WTC11 (cell line): Measurements from ENCODE around the gene TMA7. TPM values are rescaled to one million over a fixed set of nuclear protein-coding genes. Genes with fewer than 3 reads are reported as not detected.
A peak's percentile ranks its signal among the peaks of the same experiment; 100 is the strongest.

Experiments used
- ATAC-seq: fragments of 200-7000 bp; cut with Tn5 transposase; 2 replicates; pipeline ENCODE4 v1.10.0; 2021; ENCODE audit warnings: mild to moderate bottlenecking, moderate library complexity
- CTCF ChIA-PET: fragments of 300-600 bp; sonication (Branson Sonifier 250); formaldehyde crosslinking; loops from one replicate; lab custom pipeline; 2021; ENCODE audit warnings: antibody characterized with exemption; lab: Charles Lee
- POLR2A ChIA-PET: fragments of 350-600 bp; sonication (Branson Sonifier 250); formaldehyde crosslinking; loops from one replicate; lab custom pipeline; 2021; ENCODE audit warnings: antibody characterized with exemption; lab: Charles Lee
- DNase-seq: peaks from one replicate; pipeline ENCODE4 v3.0.0; 2021; ENCODE audit warnings: low spot score
- H3K27ac Mint-ChIP-seq: 2 replicates; pipeline ENCODE4 v1.8.0; 2021; ENCODE audit warnings: mixed read lengths
- H3K27me3 Mint-ChIP-seq: 2 replicates; pipeline ENCODE4 v1.8.0; 2021; ENCODE audit warnings: low read depth, mild to moderate bottlenecking, moderate library complexity, mixed read lengths
- H3K36me3 Mint-ChIP-seq: 2 replicates; pipeline ENCODE4 v1.8.0; 2021; ENCODE audit warnings: mixed read lengths
- H3K4me1 Mint-ChIP-seq: 2 replicates; pipeline ENCODE4 v1.8.0; 2022; ENCODE audit warnings: mixed read lengths
- H3K4me3 Mint-ChIP-seq: 2 replicates; pipeline ENCODE4 v1.8.0; 2021; ENCODE audit warnings: mild to moderate bottlenecking, moderate library complexity, mixed read lengths
- H3K9me3 Mint-ChIP-seq: 2 replicates; pipeline ENCODE4 v1.8.0; 2021; ENCODE audit warnings: mixed read lengths
- AR ChIP-seq: fragments of 250-450 bp; sonication (Bioruptor Pico); IDR thresholded peaks from 2 replicates; pipeline ENCODE4 v1.9.0; 2021; ENCODE audit warnings: mild to moderate bottlenecking
- CBFB ChIP-seq: sonication (generic); formaldehyde crosslinking; IDR thresholded peaks from 2 replicates; pipeline ENCODE4 v1.8.1; 2022; ENCODE audit warnings: mild to moderate bottlenecking, low read depth, missing genetic modification reagents
- HMGA2 ChIP-seq: fragments of 250-450 bp; sonication (Bioruptor Pico); IDR thresholded peaks from 2 replicates; pipeline ENCODE4 v1.4.0; 2021; ENCODE audit warnings: mild to moderate bottlenecking, moderate library complexity
- MLX ChIP-seq: sonication (generic); formaldehyde crosslinking; IDR thresholded peaks from 2 replicates; pipeline ENCODE4 v1.8.1; 2023; ENCODE audit warnings: mild to moderate bottlenecking, missing genetic modification reagents, moderate library complexity
- PREB ChIP-seq: sonication (generic); formaldehyde crosslinking; IDR thresholded peaks from 2 replicates; pipeline ENCODE4 v1.8.1; 2022; ENCODE audit warnings: mild to moderate bottlenecking, missing genetic modification reagents, moderate library complexity, borderline replicate concordance
- RELA ChIP-seq: sonication (generic); formaldehyde crosslinking; IDR thresholded peaks from 2 replicates; pipeline ENCODE4 v1.8.1; 2022; ENCODE audit warnings: missing genetic modification reagents, mild to moderate bottlenecking, borderline replicate concordance
- STAT6 ChIP-seq: sonication (generic); formaldehyde crosslinking; conservative IDR thresholded peaks from 2 replicates; pipeline ENCODE4 v1.8.1; 2023; ENCODE audit warnings: mild to moderate bottlenecking, low read depth, missing genetic modification reagents, moderate library complexity
- TP53 ChIP-seq: sonication (generic); formaldehyde crosslinking; IDR thresholded peaks from 2 replicates; pipeline ENCODE4 v1.8.1; 2023; ENCODE audit warnings: mild to moderate bottlenecking, missing genetic modification reagents
- ZBTB21 ChIP-seq: sonication (generic); formaldehyde crosslinking; IDR thresholded peaks from 2 replicates; pipeline ENCODE4 v1.8.1; 2023; ENCODE audit warnings: mild to moderate bottlenecking, missing genetic modification reagents, borderline replicate concordance
- ZNF281 ChIP-seq: sonication (generic); formaldehyde crosslinking; IDR thresholded peaks from 2 replicates; pipeline ENCODE4 v1.8.0; 2023; ENCODE audit warnings: mild to moderate bottlenecking, missing genetic modification reagents
- ZNF416 ChIP-seq: fragments of 250-450 bp; sonication (Bioruptor Pico); IDR thresholded peaks from 2 replicates; pipeline ENCODE4 v1.9.0; 2021; ENCODE audit warnings: mild to moderate bottlenecking, inconsistent platforms
- ZNF512 ChIP-seq: sonication (generic); formaldehyde crosslinking; IDR thresholded peaks from 2 replicates; pipeline ENCODE4 v1.8.1; 2022; ENCODE audit warnings: missing genetic modification reagents, borderline replicate concordance
- total RNA-seq: library from RNA; stranded (reverse); gene quantifications from 3 replicates; pipeline ENCODE4 v1.2.3, GENCODE V29; 2021

TMA7 gene
- total RNA-seq, 1 experiment from 2014 or later: 318 TPM

- TF ChIP-seq AR (CRISPR knock-in tag): no peak
- no peak for TF ChIP-seq MLX (CRISPR knock-in tag)
- TF ChIP-seq ZNF416 (CRISPR knock-in tag): no peak
- TF ChIP-seq HMGA2 (CRISPR knock-in tag): no peak
- no peak for TF ChIP-seq ZNF512 (CRISPR knock-in tag)
- no peak for TF ChIP-seq PREB (CRISPR knock-in tag)
- TF ChIP-seq TP53 (CRISPR knock-in tag): no peak
Measured at GRCh38 chr3:48441940-48442339, 1.9 kb downstream of the TMA7 start (continued).

- ChIA-PET POLR2A (interaction anchor here (0.5 to 1.8 kb wide), 6 partner anchors 9 to 224 kb away, joined by 3 to 11 read pairs (median 7); partner anchors contain the start of gene SHISA5), CTCF (interaction anchor here (0.6 to 4.5 kb wide), 9 partner anchors 9 to 241 kb away, joined by 3 to 121 read pairs (median 10); partner anchors contain the start of genes NCKIPSD and SLC26A6)
- Mint-ChIP-seq H3K4me3 (peak overlapping the region; percentile 94), H3K27me3 (no peaks in the 10 kb centered on the region), H3K36me3 (peaks cover 29% of the 10 kb centered on the region), H3K4me1 (peaks cover 29% of the 10 kb centered on the region), H3K27ac (peak overlapping the region; percentile 89), H3K9me3 (no peaks in the 10 kb centered on the region)
- TF ChIP-seq ZNF281 (CRISPR knock-in tag): no peak
- no peak for TF ChIP-seq ZBTB21 (CRISPR knock-in tag)
- TF ChIP-seq RELA (CRISPR knock-in tag): no peak
- ATAC-seq (no peak), DNase-seq (no peak)
Measured at GRCh38 chr3:48445277-48445882, 5.3 kb downstream of the TMA7 start.

- no peaks in the 10 kb centered on the region for H3K27me3 Mint-ChIP-seq
- ChIA-PET CTCF (interaction anchor here (0.8 to 4.5 kb wide), 9 partner anchors 10 to 189 kb away, joined by 3 to 121 read pairs (median 10); partner anchors contain the start of gene SLC26A6), POLR2A (interaction anchor here (0.5 to 1.8 kb wide), 13 partner anchors 10 to 257 kb away, joined by 3 to 11 read pairs (median 5); partner anchors contain the start of genes CDC25A and SHISA5)
- DNase-seq: no peak
- TF ChIP-seq STAT6 (CRISPR knock-in tag): no peak
- 0 out of 2 replicates have a peak, but pooled peaks have one; percentile 16 for TF ChIP-seq CBFB (CRISPR knock-in tag)
- TF ChIP-seq ZNF281 (CRISPR knock-in tag): 0 out of 2 replicates have a peak, but pooled peaks have one; percentile 15
- no peak for ATAC-seq
- H3K4me1 Mint-ChIP-seq: peaks cover 29% of the 10 kb centered on the region
- H3K9me3 Mint-ChIP-seq: no peaks in the 10 kb centered on the region
- H3K36me3 Mint-ChIP-seq: peaks cover 29% of the 10 kb centered on the region
- H3K4me3 Mint-ChIP-seq: peak overlapping the region; percentile 94
- H3K27ac Mint-ChIP-seq: peak overlapping the region; percentile 89
Measured at GRCh38 chr3:48446043-48446424, 6.0 kb downstream of the TMA7 start.
